Fibroblast of lung (primary cell): Measurements from ENCODE around the gene SYT13.

Source experiments
- CTCF ChIP-seq, 2 donors: IDR thresholded peaks in 1 of 2; conservative IDR thresholded peaks in 1 of 2; 1 replicate in 1 of 2; 2 replicates in 1 of 2; pipeline ENCODE4 v1.5.1; 2011 to 2012; ENCODE audit warnings: low read length in 2 of 2, control low read depth in 1 of 2, inconsistent platforms in 1 of 2, low read depth in 1 of 2, mild to moderate bottlenecking in 1 of 2
- EZH2 ChIP-seq: IDR thresholded peaks from 2 replicates; pipeline ENCODE4 v1.5.1; 2012; ENCODE audit warnings: low read length, control low read depth, mild to moderate bottlenecking; ENCODE audit errors: missing control alignments

- no peak for TF ChIP-seq CTCF (conservative IDR thresholded peaks at IDR 0.05 in 1 of 2, IDR thresholded peaks at IDR 0.05 in 1 of 2; ENCODE audit: low read depth in 1 of 2, low read length in 2 of 2)
- no peak for TF ChIP-seq EZH2
These were observed 13.4 kb downstream of the SYT13 start for GRCh38 chr11:45272701-45273100.
